Testis (tissue), 3 donors: Measurements from ENCODE around the gene TAF3. TPM values are rescaled to one million over a fixed set of nuclear protein-coding genes. Genes with fewer than 3 reads are reported as not detected.

ENCODE experiments used
- DNase-seq: peaks from one replicate; pipeline ENCODE4 v3.0.0-alpha.2; 2019
- H3K27ac ChIP-seq, 2 donors: fragments of 200-600 bp; sonication (generic); one replicate each; pipeline ENCODE4 v1.5.1; 2019
- H3K27me3 ChIP-seq: fragments of 200-600 bp; sonication (generic); one replicate; pipeline ENCODE4 v1.5.1; 2019
- H3K36me3 ChIP-seq: fragments of 200-600 bp; sonication (generic); one replicate; pipeline ENCODE4 v1.5.1; 2017; ENCODE audit warnings: low read depth; ENCODE audit errors: missing control alignments
- H3K4me1 ChIP-seq: fragments of 200-600 bp; sonication (generic); one replicate; pipeline ENCODE4 v1.5.1; 2019
- H3K4me3 ChIP-seq, 2 donors: fragments of 200-600 bp; sonication (generic); one replicate each; pipeline ENCODE4 v1.5.1; 2017 to 2019
- H3K9me3 ChIP-seq: fragments of 200-600 bp; sonication (generic); one replicate; pipeline ENCODE4 v1.5.1; 2017
- POLR2A ChIP-seq: fragments of 450-650 bp; IDR thresholded peaks from one replicate; pipeline ENCODE4 v1.6.1; 2017; ENCODE audit warnings: antibody characterized with exemption, mild to moderate bottlenecking, moderate library complexity
- WGBS, 2 donors: methylation state at CpG; one replicate each; pipeline ENCODE4 v1.1.5; 2018; 5-methylcytosine and 5-hydroxymethylcytosine counted together
- intact Hi-C: fragments of 100-400 bp; cut with DNase I; formaldehyde crosslinking; loops from one replicate; pipeline ENCODE4 v1.15.1; 2023; ENCODE audit warnings: low total_unique reads
- polyA plus RNA-seq: library from polyadenylated mRNA; stranded (reverse); fragments of 350-450 nt; fragmentation: Illumina TruSeq; extraction: RNeasy Lipid Tissue Mini Kit (QIAGEN cat#74804); gene quantifications from one replicate; pipeline ENCODE4 v1.2.3, GENCODE V29; 2014; ENCODE audit warnings: low read depth, low replicate concordance; ENCODE audit not compliant: insufficient read depth
- total RNA-seq, 2 donors: library from RNA; depleted of rRNA; stranded (reverse); fragments of >200 nt; gene quantifications; one replicate each; pipeline ENCODE4 v1.2.3, GENCODE V29; 2016
- TF ChIP-seq, protein P1 (sequence below), 3 experiments: fragments of 450-650 bp in 2 of 3; fragments of 200-600 bp in 1 of 3; sonication (generic) in 1 of 3; IDR thresholded peaks; one replicate each; pipeline ENCODE4 v1.5.1; 2016 to 2019; ENCODE audit warnings: antibody characterized with exemption in 3 of 3, mild to moderate bottlenecking in 2 of 3, moderate library complexity in 1 of 3

The TAF3 gene
- total and polyA plus RNA-seq, 3 donors from 2014 or later: 7.0 to 33.0 (median 32.8) TPM

- no peak for DNase-seq
- Histone ChIP-seq H3K27ac (no peak overlapping the region), H3K4me3 (no peak overlapping the region), H3K9me3 (no peaks in the 10 kb centered on the region), H3K27me3 (no peaks in the 10 kb centered on the region), H3K36me3 (no peaks in the 10 kb centered on the region), H3K4me1 (no peaks in the 10 kb centered on the region)
- WGBS, 2 donors: 45 to 50% methylated on average over 8 of the region's 8 CpGs
- TF ChIP-seq, protein P1, sequence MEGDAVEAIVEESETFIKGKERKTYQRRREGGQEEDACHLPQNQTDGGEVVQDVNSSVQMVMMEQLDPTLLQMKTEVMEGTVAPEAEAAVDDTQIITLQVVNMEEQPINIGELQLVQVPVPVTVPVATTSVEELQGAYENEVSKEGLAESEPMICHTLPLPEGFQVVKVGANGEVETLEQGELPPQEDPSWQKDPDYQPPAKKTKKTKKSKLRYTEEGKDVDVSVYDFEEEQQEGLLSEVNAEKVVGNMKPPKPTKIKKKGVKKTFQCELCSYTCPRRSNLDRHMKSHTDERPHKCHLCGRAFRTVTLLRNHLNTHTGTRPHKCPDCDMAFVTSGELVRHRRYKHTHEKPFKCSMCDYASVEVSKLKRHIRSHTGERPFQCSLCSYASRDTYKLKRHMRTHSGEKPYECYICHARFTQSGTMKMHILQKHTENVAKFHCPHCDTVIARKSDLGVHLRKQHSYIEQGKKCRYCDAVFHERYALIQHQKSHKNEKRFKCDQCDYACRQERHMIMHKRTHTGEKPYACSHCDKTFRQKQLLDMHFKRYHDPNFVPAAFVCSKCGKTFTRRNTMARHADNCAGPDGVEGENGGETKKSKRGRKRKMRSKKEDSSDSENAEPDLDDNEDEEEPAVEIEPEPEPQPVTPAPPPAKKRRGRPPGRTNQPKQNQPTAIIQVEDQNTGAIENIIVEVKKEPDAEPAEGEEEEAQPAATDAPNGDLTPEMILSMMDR (IDR thresholded peaks at IDR 0.05): no peak
- no peak for TF ChIP-seq POLR2A
- intact Hi-C loops: no loop called here
Measured at GRCh38 chr10:7887174-7887816, 69.0 kb downstream of the TAF3 start.

GRCh38 chr10:7889947-7890542 is 71.7 kb downstream of the TAF3 start:
- Histone ChIP-seq H3K27ac (no peak overlapping the region), H3K4me1 (no peaks in the 10 kb centered on the region), H3K27me3 (no peaks in the 10 kb centered on the region), H3K4me3 (no peak overlapping the region), H3K36me3 (no peaks in the 10 kb centered on the region), H3K9me3 (no peaks in the 10 kb centered on the region)
- TF ChIP-seq, protein P1 (IDR thresholded peaks at IDR 0.05): no peak
- TF ChIP-seq POLR2A: no peak
- DNase-seq: no peak
- intact Hi-C loops: no loop called here
- 85 to 94% methylated on average over 5 of the region's 5 CpGs for WGBS, 2 donors

- WGBS, 2 donors: 93 to 95% methylated on average over 6 of the region's 6 CpGs
- Histone ChIP-seq H3K4me1 (no peaks in the 10 kb centered on the region), H3K27me3 (no peaks in the 10 kb centered on the region), H3K4me3 (no peak overlapping the region), H3K9me3 (no peaks in the 10 kb centered on the region), H3K27ac (no peak overlapping the region), H3K36me3 (no peaks in the 10 kb centered on the region)
- no peak for DNase-seq
- TF ChIP-seq POLR2A: no peak
- intact Hi-C loops: no loop called here
Measured at GRCh38 chr10:7890781-7891180, 72.5 kb downstream of the TAF3 start.

- no peak overlapping the region for H3K4me3 ChIP-seq
- no peak for DNase-seq
- no peak for TF ChIP-seq POLR2A
- TF ChIP-seq, protein P1 (IDR thresholded peaks at IDR 0.05): no peak
- H3K27ac ChIP-seq: no peak overlapping the region
- intact Hi-C loops: no loop called here
- no peaks in the 10 kb centered on the region for H3K4me1 ChIP-seq
- no peaks in the 10 kb centered on the region for H3K9me3 ChIP-seq
- H3K27me3 ChIP-seq: no peaks in the 10 kb centered on the region
- H3K36me3 ChIP-seq: no peaks in the 10 kb centered on the region
- 15 to 20% methylated on average over 1 of the region's 1 CpG for WGBS, 2 donors
Measured at GRCh38 chr10:7891634-7892033, 73.3 kb downstream of the TAF3 start.

- Histone ChIP-seq H3K9me3 (no peaks in the 10 kb centered on the region), H3K4me3 (no peak overlapping the region), H3K4me1 (no peaks in the 10 kb centered on the region), H3K27ac (no peak overlapping the region), H3K36me3 (no peaks in the 10 kb centered on the region), H3K27me3 (no peaks in the 10 kb centered on the region)
- intact Hi-C loops: no loop called here
- TF ChIP-seq, protein P1 (IDR thresholded peaks at IDR 0.05): no peak
- no peak for TF ChIP-seq POLR2A
- no peak for DNase-seq
Measured at GRCh38 chr10:7892146-7892545, 73.8 kb downstream of the TAF3 start.
